Transverse colon (tissue), 4 donors: Measurements from ENCODE around the gene C4B.
"Not testable (repeated sequence)": the region's sequence is repeated elsewhere in the genome, so short reads cannot be mapped to it uniquely, and the experiment has no call there.

ENCODE experiments used
- CTCF ChIP-seq, 5 experiments: fragments of 200-600 bp in 3 of 5; fragments of 450-650 bp in 2 of 5; sonication (generic) in 3 of 5; IDR thresholded peaks; 1 replicate in 2 of 5; 2 replicates in 3 of 5; pipeline ENCODE4 v1.5.1; 2016 to 2017; ENCODE audit warnings: antibody characterized with exemption in 5 of 5, inconsistent platforms in 3 of 5, mild to moderate bottlenecking in 2 of 5, moderate library complexity in 1 of 5
- POLR2AphosphoS5 ChIP-seq, 3 donors: sonication (generic); formaldehyde crosslinking; IDR thresholded peaks; one replicate each; pipeline ENCODE4 v1.6.1; 2016; ENCODE audit warnings: antibody characterized with exemption in 3 of 3

DNA sequence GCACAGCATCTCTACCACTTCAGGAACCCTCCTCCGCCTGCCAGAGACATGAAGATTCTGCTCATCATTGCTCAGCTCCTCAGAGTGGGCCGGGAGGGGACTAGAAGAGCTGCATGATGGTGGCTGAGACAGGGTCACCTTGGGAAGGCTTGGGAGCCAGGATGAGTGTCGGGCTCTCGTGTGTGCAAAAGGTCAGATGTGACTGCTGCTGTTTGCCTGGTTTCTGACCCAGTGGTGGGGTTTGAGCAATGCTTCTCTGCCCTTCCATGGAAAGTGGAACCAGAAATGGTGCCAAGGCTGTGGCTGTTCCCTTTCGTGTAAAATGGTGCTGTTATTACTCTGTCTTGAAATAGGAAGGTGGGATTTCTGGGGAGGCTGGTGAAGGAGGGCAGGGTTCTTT, 33.6 kb upstream of the C4B start:
- TF ChIP-seq POLR2AphosphoS5, CTCF (IDR thresholded peaks at IDR 0.05): not testable (repeated sequence)
